Muscle of arm (tissue), 12 donors: Measurements from ENCODE around the gene MUC5B. TPM values are rescaled to one million over a fixed set of nuclear protein-coding genes. Genes with fewer than 3 reads are reported as not detected.

Experiments
- DNase-seq: peaks from one replicate; pipeline ENCODE4 v3.0.0-alpha.2; 2013
- polyA plus RNA-seq, 12 donors: library from polyadenylated mRNA; unstranded; fragments of 120-200 nt; gene quantifications; one replicate each; pipeline ENCODE4 v1.2.1, GENCODE V29; 2013; ENCODE audit not compliant: insufficient read length in 12 of 12

MUC5B gene
- polyA plus RNA-seq, 12 donors: 0.01 to 12.7 (median 0.16) TPM; not detected in 5

DNA sequence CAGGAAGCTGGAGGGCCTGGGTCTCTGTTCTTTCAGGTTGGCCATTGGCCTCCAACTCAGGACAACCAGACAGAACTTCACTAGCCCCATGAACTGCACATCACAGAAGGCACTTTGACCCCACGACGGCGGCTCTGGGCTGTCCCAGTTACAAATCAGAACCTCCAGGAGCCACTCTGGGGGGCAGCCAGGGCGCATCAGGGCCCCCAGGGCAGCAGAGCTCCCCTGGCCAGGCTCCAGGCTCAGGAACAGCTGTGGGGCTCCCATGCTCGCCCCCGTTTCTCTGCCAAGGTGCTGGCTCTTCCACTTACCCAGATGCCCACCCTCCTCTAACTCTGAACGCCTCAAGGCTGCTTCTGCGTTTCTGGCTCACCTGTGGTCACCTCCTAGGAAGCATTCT is 61.0 kb downstream of the MUC5B start:
- DNase-seq: no peak

DNA sequence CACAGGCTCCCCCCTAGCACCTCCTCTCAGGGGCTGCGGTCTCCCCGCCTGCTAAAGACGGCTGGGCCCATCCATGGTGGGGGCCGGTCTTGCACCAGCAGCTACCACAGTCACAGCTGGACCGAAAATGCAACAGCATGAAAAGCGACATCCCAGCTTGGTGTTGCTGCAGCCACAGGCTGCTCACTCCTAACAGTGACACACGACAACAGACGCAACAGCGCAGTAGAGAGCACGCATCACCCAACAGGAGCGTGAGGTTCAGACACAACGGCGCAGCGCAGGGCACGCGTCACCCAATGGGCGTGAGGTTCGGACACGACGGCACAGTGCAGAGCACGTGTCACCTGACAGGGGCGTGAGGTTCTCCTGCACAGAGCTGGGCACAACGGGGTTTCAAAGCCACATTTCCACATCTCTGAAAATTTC is 62.5 kb downstream of the MUC5B start:
- no peak for DNase-seq

DNA sequence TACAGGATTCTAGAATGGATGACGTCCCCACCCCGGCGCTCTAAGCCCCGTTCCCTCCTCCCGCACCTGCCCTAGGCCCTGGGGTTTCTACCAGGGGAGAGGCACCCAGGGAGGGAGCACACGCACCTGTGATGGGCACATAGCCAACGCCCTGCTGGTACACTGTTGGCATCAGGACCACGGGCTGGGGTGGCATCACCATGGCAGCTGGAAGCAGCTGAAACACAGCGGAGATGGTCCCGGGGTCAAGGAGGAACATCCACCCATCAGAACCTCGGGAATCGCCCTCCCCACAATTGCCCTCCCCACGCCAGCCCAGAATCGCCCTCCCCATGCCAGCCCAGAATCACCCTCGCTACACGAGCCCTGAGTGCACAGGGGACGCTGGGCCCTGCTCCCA is 63.0 kb downstream of the MUC5B start:
- DNase-seq: no peak

DNA sequence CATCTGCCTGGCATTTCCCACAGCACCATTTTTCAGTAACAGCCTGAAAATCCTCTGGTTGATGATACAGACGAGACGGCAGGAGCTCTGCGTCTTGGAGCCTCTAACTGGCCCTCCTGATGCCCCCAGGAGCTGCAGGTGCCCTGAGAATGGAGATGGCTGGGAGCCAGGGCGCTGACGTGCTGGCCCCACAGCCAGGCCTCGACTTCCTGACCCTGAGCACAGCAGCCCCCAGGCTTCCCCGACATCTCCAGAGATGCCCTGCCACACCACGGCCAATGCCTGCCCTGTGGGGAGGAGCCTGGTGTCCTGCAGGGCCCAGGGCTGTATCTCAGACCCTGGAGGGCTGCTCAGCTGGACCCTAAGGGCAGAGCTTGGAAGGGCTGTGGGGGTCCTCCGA is 65.1 kb downstream of the MUC5B start:
- DNase-seq: no peak

DNA sequence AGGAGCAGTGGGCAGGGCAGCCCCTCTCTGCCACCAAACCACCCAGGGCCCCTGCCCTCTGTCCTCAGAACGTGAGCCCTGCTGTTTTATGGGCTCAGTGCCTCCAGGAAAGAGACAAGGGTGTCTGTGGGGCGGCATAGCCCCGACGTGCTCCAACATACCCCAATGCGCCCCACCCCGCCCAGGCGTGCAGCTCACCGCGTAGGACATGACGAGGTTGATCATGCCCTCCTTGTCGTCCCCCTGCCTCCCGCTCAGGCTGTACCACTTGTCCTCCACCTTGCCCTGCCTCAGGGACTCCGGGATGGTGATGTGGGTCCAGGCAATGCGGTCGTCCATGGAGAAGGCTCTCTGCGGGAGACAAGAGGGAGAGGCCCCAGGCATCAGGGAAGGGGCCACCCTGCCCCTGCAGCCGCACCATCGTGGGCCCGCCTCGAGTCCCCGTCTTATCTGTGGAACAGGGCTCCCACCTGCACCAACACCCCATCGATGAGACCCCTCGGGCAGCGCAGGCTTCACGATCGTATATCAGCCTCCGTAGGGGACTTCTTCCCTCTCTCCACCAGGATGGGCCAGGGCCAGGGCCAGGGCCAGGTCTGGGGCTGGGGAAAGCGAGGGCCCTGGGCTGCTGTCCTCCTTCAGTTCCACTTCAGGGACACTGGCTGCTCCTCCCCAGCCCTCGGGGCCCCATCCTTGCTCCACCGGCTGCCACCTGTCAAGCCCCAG is 65.7 kb downstream of the MUC5B start:
- no peak for DNase-seq

DNA sequence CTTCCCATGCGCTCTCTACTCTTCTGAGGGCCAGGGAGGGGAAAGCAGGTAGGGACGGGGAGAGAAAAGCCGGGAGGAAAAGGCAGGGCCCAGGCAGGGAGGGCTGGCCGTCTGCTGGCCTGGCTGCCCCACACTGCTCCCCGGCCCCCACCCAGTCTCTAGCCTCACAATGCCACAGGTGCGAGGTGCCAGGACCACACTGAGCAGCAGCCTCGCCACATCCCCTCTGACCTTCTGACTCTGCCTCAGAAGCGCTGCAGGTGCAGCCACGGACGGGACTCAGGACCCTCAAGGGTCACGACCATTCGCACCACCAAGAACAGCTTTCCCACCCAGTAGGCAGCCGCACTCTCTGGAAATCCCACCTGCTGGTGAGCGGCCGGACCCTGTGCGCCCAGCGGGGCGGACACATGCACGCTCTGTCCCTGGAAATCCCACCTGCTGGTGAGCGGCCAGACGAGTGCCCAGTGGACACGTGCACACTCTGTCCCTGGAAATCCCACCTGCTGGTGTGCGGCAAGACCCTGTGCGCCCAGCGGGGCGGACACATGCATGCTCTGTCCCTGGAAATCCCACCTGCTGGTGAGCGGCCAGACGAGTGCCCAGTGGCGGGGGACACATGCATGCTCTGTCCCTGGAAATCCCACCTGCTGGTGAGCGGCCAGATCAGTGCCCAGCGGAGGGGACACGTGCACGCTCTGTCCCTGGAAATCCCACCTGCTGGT is 66.5 kb downstream of the MUC5B start:
- no peak for DNase-seq

DNA sequence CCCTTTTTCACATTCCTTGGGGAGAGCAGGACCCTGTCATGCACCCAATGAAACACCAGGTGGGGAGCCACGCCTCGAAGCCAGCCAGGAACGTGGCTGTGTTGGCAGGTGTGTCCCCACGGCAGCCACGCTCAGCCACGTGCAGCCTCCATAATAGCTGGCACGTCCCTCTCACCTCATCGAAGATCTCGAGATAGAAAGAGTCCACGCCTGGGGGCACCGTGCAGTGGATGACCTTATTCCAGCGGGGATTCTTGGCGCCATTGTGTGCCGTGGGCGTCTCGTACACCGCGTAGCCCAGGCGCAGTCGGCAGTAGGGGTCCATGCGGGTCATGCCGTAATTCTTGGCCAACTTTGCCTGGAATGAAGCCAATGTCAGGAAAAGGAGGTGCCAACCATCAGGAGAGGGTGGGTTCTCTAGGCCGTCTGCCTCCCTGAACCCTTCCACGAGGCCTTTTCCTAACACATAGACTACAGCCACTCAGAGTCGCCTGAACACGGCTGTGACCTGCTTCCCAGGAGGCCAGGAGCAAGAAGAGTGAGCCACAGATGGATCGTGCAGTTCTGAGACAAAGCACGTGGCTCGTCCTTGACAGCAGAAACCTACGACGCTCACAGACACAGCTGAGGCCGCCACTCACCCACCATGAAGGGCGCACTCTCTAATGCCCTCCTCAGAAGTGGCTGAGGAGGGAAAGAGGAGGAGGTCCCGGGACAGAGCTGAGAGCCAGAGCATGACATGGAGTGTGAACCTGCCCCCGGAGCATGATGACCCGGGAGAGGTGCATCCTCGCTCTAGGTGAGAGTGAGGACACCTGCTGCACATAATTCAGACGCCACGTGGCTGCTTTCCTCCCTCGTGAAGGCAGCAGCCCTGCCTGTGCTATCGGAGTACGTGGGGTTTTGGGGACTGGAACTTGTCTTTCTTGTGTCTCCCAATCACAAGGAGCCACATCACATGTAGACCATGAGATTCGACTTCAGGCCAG is 67.5 kb downstream of the MUC5B start:
- DNase-seq: no peak

DNA sequence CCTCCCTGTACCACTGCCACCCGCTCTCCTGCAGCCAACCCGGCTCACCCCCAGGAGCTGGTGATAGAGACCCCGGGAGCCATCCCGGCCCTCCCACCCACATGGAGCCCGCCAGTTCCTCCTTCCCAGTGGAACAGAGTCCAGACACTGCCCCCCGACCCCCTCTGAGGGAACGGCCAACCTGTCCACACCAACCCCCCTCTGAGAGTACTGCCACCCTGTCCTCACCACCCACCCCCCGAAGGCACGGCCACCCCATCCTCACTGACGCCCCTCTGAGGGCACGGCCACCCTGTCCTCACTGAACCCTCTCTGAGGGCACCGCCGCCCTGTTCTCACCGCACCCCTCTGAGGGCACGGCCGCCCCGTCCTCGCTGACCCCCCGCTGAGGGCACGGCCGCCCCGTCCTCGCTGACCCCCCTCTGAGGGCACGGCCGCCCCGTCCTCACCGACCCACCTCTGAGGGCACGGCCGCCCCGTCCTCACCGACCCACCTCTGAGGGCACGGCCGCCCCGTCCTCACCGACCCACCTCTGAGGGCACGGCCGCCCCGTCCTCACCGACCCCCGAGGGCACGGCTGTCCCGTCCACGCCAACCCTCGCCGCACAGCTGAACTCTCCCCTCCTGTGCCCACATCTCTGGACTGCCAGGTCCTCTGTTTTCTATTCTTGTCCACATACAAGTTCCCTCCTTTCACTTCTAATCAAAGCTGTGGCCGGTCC is 68.6 kb downstream of the MUC5B start:
- no peak for DNase-seq

DNA sequence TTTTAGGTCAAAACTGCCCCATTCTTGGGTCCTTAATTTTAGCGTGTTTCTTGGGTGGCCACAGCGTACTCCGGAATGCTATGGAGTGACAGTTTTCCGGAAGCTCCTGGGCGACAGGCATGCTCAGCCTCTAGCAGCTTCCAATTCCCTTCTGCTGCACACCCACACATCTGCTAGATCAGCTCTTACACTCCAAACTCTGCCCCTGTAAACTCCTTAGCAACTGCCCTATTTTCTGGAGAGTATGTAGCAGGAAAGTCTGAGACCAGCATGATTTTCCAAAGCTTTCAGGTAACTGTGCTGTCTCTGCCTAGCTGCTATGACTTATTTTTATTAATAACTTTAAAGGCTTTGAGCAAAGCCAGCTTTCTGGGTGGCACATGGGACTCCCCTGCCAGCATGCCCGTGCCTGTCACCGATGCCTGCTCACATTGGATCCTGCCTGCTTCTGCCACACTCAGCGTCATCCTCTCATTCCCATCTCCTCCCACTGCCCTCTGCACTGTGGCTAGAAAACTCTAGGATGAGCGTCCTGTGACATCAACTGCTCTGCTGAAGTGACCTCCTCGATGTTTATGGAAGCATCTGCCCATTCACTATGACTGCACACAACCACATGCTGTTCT is 69.3 kb downstream of the MUC5B start:
- DNase-seq: no peak

DNA sequence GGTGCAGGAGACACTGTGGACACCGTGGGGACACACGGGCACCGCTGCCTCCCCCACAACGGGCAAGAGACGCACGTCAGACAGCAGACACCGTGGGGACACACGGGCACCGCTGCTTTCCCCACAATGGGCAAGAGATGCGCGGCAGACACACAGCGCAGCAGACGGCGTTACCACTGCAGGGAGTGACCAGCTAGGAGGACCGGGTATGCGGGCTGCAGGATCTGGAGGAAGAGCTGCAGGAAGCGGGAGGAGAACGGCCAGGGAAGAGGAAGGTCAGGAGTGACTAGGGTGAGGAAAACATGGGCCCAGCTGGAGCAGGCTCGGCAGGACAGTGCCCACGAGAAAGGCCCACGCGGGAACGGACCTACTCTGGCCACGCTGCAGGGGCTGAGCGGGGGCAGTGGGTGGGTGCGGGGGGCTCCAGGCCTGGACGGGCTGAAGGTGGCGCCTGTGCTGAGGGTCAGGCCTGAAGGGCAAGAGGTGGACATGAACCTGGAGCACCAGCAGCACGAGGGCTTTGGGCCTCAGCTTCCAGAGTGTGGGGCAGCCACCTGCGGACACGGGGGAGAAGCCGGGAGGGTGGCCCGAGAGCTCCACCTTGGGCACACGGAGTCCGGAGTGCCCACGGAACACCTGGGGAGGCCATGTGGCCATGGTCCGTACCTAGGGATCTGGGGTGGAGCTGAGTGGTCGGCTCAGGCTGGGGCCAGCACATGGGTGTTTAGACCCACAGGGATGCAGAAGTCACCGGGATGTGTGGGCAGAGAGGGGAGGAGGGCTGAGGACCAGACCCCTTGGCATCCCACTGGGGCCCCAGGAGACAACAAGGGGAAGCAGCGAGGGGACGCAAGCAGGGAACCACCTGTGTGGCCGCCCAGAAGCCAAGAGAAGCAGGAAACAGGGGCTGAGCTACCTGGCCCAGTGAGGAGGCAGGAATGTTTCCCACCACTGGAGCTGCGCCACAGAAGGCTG is 70.1 kb downstream of the MUC5B start:
- no peak for DNase-seq

DNA sequence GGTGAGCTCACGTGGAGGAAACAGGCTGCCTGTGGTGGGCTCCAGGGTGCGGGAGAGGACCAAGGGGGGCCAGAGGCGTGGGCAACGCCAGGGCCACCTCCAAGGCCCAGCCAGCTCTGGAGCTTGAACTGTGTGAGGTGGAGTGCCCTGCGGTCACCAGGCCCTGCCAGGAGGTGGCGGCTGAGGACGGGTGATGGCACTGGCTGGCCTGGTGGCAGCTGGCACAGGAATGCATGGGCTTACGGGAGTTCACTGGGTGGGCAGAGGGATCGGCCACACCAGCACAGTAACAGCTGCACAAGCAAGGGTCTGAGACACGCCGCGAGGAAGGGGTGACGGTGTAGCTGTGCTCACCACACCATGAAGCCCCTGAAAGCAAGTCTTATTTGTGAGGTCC is 70.8 kb downstream of the MUC5B start:
- no peak for DNase-seq

DNA sequence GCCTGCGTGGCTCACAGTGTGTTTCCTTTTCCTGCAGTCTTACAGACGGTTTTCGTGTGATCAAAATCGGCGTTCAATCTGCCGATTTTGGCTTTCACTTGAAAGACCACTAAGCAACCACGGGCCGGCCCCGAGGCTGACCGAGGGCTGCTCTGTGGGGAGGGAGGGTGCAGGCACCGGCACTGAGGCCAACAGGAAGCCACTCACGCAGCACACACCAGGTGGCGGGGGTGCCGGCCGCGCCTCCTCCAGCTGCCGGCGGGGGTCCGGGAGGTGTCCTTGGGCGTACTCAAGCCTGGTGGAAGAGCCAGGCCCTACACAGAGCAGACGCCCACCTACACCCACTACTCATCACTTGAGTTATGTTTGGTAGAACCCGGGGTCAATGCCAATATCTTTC is 72.2 kb downstream of the MUC5B start:
- DNase-seq: no peak

DNA sequence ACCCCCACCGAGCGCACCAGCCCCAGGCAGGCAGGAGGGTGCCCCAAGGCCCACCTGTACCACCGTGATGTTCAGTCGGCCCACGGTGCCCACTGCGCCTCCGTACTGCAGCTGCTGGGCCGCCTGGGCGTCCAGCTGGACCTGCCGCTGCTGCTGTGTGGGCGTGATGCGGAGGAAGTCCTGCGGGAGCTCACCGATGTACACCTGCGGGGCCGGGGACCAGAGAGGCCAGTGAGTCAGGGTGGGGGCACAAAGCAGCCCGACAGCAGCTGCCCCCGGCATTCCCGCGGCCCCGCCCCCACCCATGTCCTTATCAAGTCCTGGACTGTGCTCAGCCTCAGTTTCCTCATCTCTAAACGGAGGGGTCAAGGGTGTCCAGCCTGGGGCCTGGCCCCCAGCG is 72.7 kb downstream of the MUC5B start:
- DNase-seq: no peak

DNA sequence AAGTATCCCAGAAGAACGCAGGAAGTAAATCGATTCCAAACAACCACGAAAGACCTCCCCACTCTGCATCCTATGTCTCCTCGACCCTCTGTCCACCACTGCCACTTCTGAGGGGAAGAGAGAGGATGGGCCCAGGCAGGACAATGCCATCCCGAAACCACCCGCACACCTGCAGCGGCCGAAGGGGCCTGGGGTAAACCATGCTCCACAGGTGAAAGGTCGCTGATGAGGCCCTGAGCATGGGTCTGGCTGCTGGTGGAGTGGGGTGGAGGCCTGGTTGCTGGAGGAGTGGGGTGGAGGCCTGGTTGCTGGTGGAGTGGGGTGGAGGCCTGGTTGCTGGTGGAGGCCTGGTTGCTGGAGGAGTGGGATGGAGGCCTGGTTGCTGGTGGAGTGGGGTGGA is 73.4 kb downstream of the MUC5B start:
- DNase-seq: no peak

DNA sequence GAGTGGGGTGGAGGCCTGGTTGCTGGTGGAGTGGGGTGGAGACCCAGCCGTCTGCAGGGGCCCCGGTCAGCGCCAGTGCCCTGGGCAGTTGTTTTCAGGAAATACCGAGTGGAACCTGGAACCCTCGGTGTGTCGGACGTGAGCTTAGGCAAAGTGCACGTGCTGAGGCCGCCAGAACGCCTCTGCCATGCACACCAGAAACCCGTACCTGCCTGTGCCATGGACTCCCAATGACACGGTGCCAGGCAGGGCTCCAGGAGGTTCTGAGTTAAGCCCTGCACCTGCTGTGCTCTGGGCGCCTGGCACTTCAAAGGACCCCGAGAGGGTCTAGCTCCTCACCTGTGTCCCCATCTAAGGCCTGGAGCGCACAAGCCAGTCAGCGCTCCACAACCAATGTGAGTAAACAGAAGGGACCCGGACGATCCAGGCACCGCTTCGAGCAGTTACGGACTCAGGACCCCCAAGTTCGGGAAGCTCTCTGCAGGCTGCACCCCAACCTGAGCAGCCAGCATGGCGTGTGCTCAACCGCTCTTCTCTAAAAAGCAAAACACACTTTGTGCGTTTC is 74.2 kb downstream of the MUC5B start:
- no peak for DNase-seq

DNA sequence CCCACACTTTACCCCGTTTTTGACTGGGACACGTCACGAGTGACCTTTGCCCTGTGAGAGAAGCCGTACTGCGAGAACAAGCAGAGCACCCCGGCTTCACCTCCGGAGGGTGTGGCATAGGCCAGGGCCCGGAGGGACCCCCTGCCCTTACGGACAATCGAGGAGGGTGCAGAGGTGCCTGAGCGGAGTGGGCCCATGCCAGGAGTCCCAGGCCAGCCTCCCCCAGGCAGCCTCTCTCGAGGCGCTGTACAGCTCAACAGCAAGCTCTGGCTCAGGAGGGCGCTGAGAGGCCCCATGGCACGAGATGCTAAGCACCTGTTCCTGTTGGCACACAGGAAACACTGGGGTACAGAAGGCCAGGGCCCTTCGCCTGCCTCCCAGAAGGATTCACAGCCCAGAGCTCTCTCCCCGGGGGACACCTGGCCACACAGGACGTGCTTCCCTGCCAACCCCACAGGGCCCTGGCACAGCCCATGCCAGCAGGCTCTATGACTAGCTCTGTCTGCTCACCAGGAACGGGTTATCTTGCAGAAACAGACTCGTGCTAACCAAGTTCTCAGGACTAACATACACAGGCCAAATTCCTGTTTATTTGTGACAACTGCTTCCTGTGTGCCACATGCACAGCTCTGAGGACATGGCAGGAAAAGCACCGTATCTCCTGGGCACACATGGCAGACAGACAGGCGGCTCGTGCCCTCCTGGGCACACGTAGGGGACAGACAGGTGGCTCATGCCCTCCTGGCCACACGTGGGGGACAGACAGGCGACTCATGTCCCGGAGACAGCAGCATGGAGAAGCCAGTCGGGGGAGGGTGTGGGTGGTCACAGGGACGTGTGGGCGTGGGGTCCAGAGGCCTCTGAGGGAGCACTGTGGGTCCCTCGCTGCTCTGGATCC is 75.0 kb downstream of the MUC5B start:
- DNase-seq: no peak

DNA sequence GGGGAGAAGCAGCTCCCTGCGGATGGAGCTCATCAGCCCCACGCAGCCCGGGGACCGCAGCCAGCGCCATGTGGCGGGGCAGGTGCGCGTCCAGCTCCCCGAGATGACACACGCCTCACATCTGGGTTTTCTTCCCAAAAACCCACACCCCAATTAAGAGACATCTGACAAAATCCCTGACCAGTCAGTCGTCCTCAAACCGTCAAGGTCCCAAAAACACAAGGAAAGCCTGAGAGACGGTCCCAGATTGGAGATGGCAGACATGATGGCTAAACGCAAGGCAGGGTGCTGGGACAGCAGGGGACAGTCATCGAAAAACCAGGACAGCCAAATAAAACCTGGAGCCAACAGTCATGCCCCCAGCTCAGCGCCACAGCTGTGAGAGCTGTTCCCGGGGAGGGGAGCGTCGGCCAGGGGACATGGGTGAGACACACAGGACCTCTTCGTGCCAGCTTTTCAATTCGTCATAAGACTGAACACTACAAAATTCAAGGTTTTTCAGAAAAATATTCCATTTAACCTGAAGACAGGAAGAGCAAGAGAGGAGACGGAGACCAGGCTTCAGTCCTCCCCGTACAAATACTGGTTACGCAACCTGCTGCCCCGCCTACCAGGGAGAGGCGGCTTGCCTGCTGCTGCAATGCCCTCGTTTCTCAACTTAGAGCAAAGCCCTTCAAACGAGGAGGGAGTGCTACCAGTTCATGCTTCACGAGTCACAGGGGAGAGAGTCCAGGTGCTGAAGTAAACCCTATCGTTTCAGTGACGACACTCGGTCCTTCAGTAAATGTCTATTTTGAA is 76.0 kb downstream of the MUC5B start:
- DNase-seq: no peak

DNA sequence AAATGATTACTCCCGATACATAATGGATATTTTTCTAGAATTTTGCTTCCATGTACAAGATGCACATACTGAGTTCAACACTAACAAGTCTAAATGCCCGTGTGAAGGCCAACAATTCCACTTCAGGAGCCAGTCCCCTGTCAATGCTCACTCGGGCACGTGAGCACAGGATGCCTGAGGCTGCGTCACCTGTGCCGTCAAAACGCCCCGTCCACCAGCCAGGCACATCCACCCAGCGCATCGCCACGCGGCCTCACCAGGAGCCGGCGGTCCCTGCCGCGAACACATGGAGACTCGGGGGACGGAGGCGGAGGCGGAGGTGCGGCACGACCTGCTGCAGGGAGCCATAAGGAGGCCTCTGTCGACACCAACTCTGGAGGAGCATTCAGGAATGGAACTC is 76.8 kb downstream of the MUC5B start:
- DNase-seq: no peak
